IMR-90 (cell line): ENCODE data around the gene QPRT. TPM values are rescaled to one million over a fixed set of nuclear protein-coding genes. Genes with fewer than 3 reads are reported as not detected.

Experiments
- ATAC-seq: fragments of 200-7000 bp; cut with Tn5 transposase; 2 replicates; pipeline ENCODE4 v1.9.1; 2020; ENCODE audit warnings: low read depth, mild to moderate bottlenecking, moderate library complexity
- BruUV-seq: library from RNA; stranded (reverse); fragments of 400-500 nt; replicated peaks from 2 replicates; lab custom pipeline; 2021; lab: Mats Ljungman, UMichigan
- CTCF ChIA-PET: fragments of 300-600 bp; formaldehyde crosslinking; extraction: SDS; loops from one replicate; lab custom pipeline; 2021; ENCODE audit warnings: antibody characterized with exemption; lab: Yijun Ruan, JAX
- POLR2A ChIA-PET: fragments of 300-600 bp; sonication (Branson Sonifier 250); formaldehyde crosslinking; loops from one replicate; lab custom pipeline; 2022; ENCODE audit warnings: antibody characterized with exemption; ENCODE audit not compliant: unreplicated experiment; lab: Charles Lee
- DNase-seq: peaks from one replicate; pipeline ENCODE4 v3.0.0; 2013
- H2AFZ ChIP-seq: replicated peaks from 2 replicates; pipeline ENCODE3; 2013; ENCODE audit warnings: low read length, mild to moderate bottlenecking; ENCODE audit not compliant: poor library complexity
- H2AK5ac ChIP-seq: 2 replicates; pipeline ENCODE4 v1.6.1; 2013; ENCODE audit warnings: low read depth, low read length, inconsistent platforms
- H2AK9ac ChIP-seq: replicated peaks from 2 replicates; pipeline ENCODE3; 2013; ENCODE audit warnings: mild to moderate bottlenecking, low read depth, low read length, moderate library complexity; ENCODE audit not compliant: poor library complexity
- H2BK120ac ChIP-seq: 2 replicates; pipeline ENCODE4 v1.6.1; 2013; ENCODE audit warnings: low read depth, low read length, inconsistent platforms
- H2BK15ac ChIP-seq: 3 replicates; pipeline ENCODE4 v1.6.1; 2013; ENCODE audit warnings: low read depth, low read length, inconsistent platforms
- H2BK20ac ChIP-seq: 2 replicates; pipeline ENCODE4 v1.6.1; 2013; ENCODE audit warnings: low read depth, mild to moderate bottlenecking, inconsistent platforms, low read length, moderate library complexity
- H2BK5ac ChIP-seq: 2 replicates; pipeline ENCODE4 v1.6.1; 2013; ENCODE audit warnings: mild to moderate bottlenecking, low read depth, low read length, inconsistent platforms; ENCODE audit not compliant: poor library complexity, severe bottlenecking
- H3K14ac ChIP-seq: replicated peaks from 2 replicates; pipeline ENCODE4 v1.6.1; 2013; ENCODE audit warnings: low read depth, low read length, inconsistent platforms
- H3K18ac ChIP-seq: 2 replicates; pipeline ENCODE4 v1.6.1; 2013; ENCODE audit warnings: low read depth, low read length, control low read depth
- H3K23ac ChIP-seq: 2 replicates; pipeline ENCODE4 v1.6.1; 2013; ENCODE audit warnings: low read depth, low read length, inconsistent platforms
- H3K27ac ChIP-seq: 2 replicates; pipeline ENCODE4 v1.5.1; 2013; ENCODE audit warnings: mild to moderate bottlenecking, control low read depth, low read length; ENCODE audit not compliant: insufficient read depth
- H3K27me3 ChIP-seq: 2 replicates; pipeline ENCODE4 v1.6.1; 2013; ENCODE audit warnings: low read length; ENCODE audit not compliant: control insufficient read depth, insufficient read depth
- H3K36me3 ChIP-seq: 2 replicates; pipeline ENCODE4 v1.6.1; 2013; ENCODE audit warnings: low read length, mixed read lengths; ENCODE audit not compliant: control insufficient read depth, insufficient read depth
- H3K4ac ChIP-seq: 2 replicates; pipeline ENCODE4 v1.6.1; 2013; ENCODE audit warnings: low read depth, low read length, inconsistent platforms
- H3K4me1 ChIP-seq: 2 replicates; pipeline ENCODE4 v1.6.1; 2013; ENCODE audit warnings: low read length, mixed read lengths; ENCODE audit not compliant: control insufficient read depth, insufficient read depth
- H3K4me2 ChIP-seq: 2 replicates; pipeline ENCODE4 v1.6.1; 2013; ENCODE audit warnings: low read depth, mild to moderate bottlenecking, control low read depth, low read length, moderate library complexity
- H3K4me3 ChIP-seq: 2 replicates; pipeline ENCODE4 v1.5.1; 2013; ENCODE audit warnings: low read depth, mild to moderate bottlenecking, control low read depth, low read length, moderate library complexity; ENCODE audit not compliant: insufficient read depth
- H3K56ac ChIP-seq: 2 replicates; pipeline ENCODE4 v1.6.1; 2013; ENCODE audit warnings: low read length, inconsistent platforms; ENCODE audit not compliant: insufficient read depth; ENCODE audit errors: extremely low read depth
- H3K79me1 ChIP-seq, 2 experiments: 2 replicates each; pipeline ENCODE4 v1.6.1; 2013; ENCODE audit warnings: low read length in 2 of 2, inconsistent platforms in 1 of 2, low read depth in 1 of 2
- H3K9ac ChIP-seq: 2 replicates; pipeline ENCODE4 v1.6.1; 2013; ENCODE audit warnings: low read depth, low read length, control low read depth
- H3K9me1 ChIP-seq: 2 replicates; pipeline ENCODE4 v1.6.1; 2013; ENCODE audit warnings: low read length, inconsistent platforms; ENCODE audit not compliant: insufficient read depth
- H3K9me3 ChIP-seq: 2 replicates; pipeline ENCODE4 v1.6.1; 2013; ENCODE audit warnings: low read length; ENCODE audit not compliant: control insufficient read depth, insufficient read depth
- H4K20me1 ChIP-seq: 2 replicates; pipeline ENCODE4 v1.6.1; 2013; ENCODE audit warnings: low read length, inconsistent platforms; ENCODE audit not compliant: insufficient read depth
- H4K5ac ChIP-seq: 2 replicates; pipeline ENCODE4 v1.6.1; 2013; ENCODE audit warnings: mild to moderate bottlenecking, low read depth, low read length, control low read depth
- H4K8ac ChIP-seq, 2 experiments: 2 replicates each; pipeline ENCODE4 v1.6.1; 2013; ENCODE audit warnings: low read depth in 2 of 2, low read length in 2 of 2, control low read depth in 1 of 2, inconsistent platforms in 1 of 2
- H4K91ac ChIP-seq: 2 replicates; pipeline ENCODE4 v1.6.1; 2013; ENCODE audit warnings: low read depth, low read length, inconsistent platforms; ENCODE audit not compliant: insufficient read depth
- BHLHE40 ChIP-seq: fragments of 150-350 bp; IDR thresholded peaks from 2 replicates; pipeline ENCODE4 v1.6.1; 2016; ENCODE audit warnings: mild to moderate bottlenecking, low read depth, low read length
- CEBPB ChIP-seq: IDR thresholded peaks from 2 replicates; pipeline ENCODE4 v1.6.1; 2012; ENCODE audit warnings: low read depth, low read length, improper control_type of control experiment
- FOS ChIP-seq: fragments of 150-350 bp; IDR thresholded peaks from 2 replicates; pipeline ENCODE4 v1.6.1; 2016; ENCODE audit warnings: low read depth, low read length
- MAZ ChIP-seq: IDR thresholded peaks from 2 replicates; pipeline ENCODE4 v1.6.1; 2012; ENCODE audit warnings: low read depth, mild to moderate bottlenecking, low read length, improper control_type of control experiment, moderate library complexity, borderline replicate concordance
- MXI1 ChIP-seq: IDR thresholded peaks from 2 replicates; pipeline ENCODE4 v1.6.1; 2012; ENCODE audit warnings: low read depth, mild to moderate bottlenecking, low read length, moderate library complexity, borderline replicate concordance
- RAD21 ChIP-seq: IDR thresholded peaks from 2 replicates; pipeline ENCODE4 v1.6.1; 2012; ENCODE audit warnings: low read length, improper control_type of control experiment
- SMC3 ChIP-seq: fragments of 150-350 bp; IDR thresholded peaks from 2 replicates; pipeline ENCODE4 v1.6.1; 2016; ENCODE audit warnings: low read depth, mild to moderate bottlenecking, antibody characterized with exemption, low read length, moderate library complexity
- WGBS, 2 experiments: methylation state at CpG; one replicate each; pipeline versions ENCODE4 v1.1.5 to v1.1.7; 2013; ENCODE audit warnings: missing lambda C conversion rate in 2 of 2; ENCODE audit not compliant: insufficient read length in 1 of 2; ENCODE audit errors: extremely low coverage in 2 of 2; 5-methylcytosine and 5-hydroxymethylcytosine counted together
- dilution Hi-C: fragments of 300-500 bp; cut with HindIII; formaldehyde crosslinking; loops from one replicate; pipeline ENCODE4 v1.14.3; 2018; ENCODE audit warnings: low sequenced_read_pairs; ENCODE audit not compliant: unreplicated experiment
- in situ Hi-C: fragments of 300-500 bp; cut with MboI; formaldehyde crosslinking; loops from 3 replicates; pipeline ENCODE4 v1.14.3; 2019; ENCODE audit warnings: low sequenced_read_pairs, inconsistent platforms, mixed read lengths
- intact Hi-C: fragments of 100-400 bp; cut with micrococcal nuclease; formaldehyde crosslinking; loops from 2 replicates; pipeline ENCODE4 v1.10.0; 2022
- polyA plus RNA-seq, 3 experiments: library from polyadenylated mRNA; depleted of rRNA; stranded (reverse); fragments of >200 nt; gene quantifications; 2 replicates each; pipeline ENCODE4 v1.2.3, GENCODE V29; 2012; ENCODE audit warnings: low replicate concordance in 1 of 3
- total RNA-seq: library from RNA; depleted of rRNA; stranded (reverse); fragments of >200 nt; gene quantifications from 2 replicates; pipeline ENCODE4 v1.2.3, GENCODE V29; 2012

QPRT gene
- total and polyA plus RNA-seq, 2 of the 4 experiments (the other 2 are of a cell fraction) = 3.4 to 6.3 TPM

DNA sequence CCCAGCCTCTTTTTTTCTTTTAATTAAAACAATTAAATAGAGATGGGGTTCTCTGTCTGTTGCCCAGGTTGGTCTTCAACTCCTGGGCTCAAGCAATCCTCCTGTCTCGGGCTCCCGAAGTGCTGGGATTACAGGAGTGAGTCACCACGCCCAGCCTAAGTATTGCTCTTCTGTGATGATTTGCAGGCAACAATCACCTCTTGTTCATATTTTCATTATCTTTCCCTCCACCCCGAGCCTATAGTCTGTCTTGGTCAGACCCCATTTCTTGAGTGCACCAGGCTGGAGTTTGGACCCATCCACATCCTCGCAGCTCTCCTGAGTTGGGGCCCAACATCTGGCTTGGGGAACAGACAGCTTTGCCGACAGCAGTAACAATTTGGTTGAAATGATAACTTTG lies 20.3 kb upstream of the QPRT start:
- 0 out of 2 replicates have a peak, but pooled peaks cover 4% of the 10 kb centered on the region for H3K9me1 ChIP-seq
- H3K4me2 ChIP-seq = no peak overlapping the region
- no peak overlapping the region for H3K27ac ChIP-seq
- no peak overlapping the region for H3K9ac ChIP-seq
- H3K18ac ChIP-seq = no peak overlapping the region
- no TSS peak for BruUV-seq
- H3K9me3 ChIP-seq = no peaks in the 10 kb centered on the region
- H2AK9ac ChIP-seq = no peak overlapping the region
- H3K4me1 ChIP-seq = no peaks in the 10 kb centered on the region
- DNase-seq (no peak), ATAC-seq (no peak)
- no peak overlapping the region for H4K91ac ChIP-seq
- H2BK15ac ChIP-seq = no peak overlapping the region
- intact Hi-C loops = no loop called here
- H2BK120ac ChIP-seq = no peak overlapping the region
- peaks cover 1% of the 10 kb centered on the region; the same call in 1 of the 2 replicates for H3K27me3 ChIP-seq
- H2AFZ ChIP-seq = no peak overlapping the region
- H3K4me3 ChIP-seq = no peak overlapping the region
- H4K5ac ChIP-seq = no peak overlapping the region
- in situ Hi-C loops = no loop called here
- no peaks in the 10 kb centered on the region for H4K20me1 ChIP-seq
- ChIA-PET CTCF (no interaction called here), POLR2A (interaction anchor here (0.5 kb wide), 1 partner anchor 391 kb away, joined by 3 read pairs; no protein-coding TSS in a partner anchor)
- no peak for TF ChIP-seq FOS
- TF ChIP-seq CEBPB = no peak
- no peak for TF ChIP-seq MAZ
- TF ChIP-seq BHLHE40 = no peak
- TF ChIP-seq SMC3 = no peak
- TF ChIP-seq MXI1 = no peak
- no peak for TF ChIP-seq RAD21
- no peak overlapping the region for H4K8ac ChIP-seq
- H3K4ac ChIP-seq = no peak overlapping the region
- dilution Hi-C loops = no loop called here
- no peak overlapping the region for H3K14ac ChIP-seq
- no peaks in the 10 kb centered on the region for H3K79me1 ChIP-seq
- H3K56ac ChIP-seq = no peak overlapping the region
- no peak overlapping the region; the same call in 1 of the 2 replicates for H3K23ac ChIP-seq
- no peaks in the 10 kb centered on the region for H3K36me3 ChIP-seq
- WGBS, 2 experiments = 89% methylated on average over 4 of the region's 6 CpGs; no CpG with 5 or more reads in 1 of the 2 experiments
- H2AK5ac ChIP-seq = no peak overlapping the region
- no peak overlapping the region for H2BK5ac ChIP-seq
- no peak overlapping the region for H2BK20ac ChIP-seq
